ENCODE results near the gene AEBP2. TPM values are rescaled to one million over a fixed set of nuclear protein-coding genes. Genes with fewer than 3 reads are reported as not detected.
"Not testable (repeated sequence)": the region's sequence is repeated elsewhere in the genome, so short reads cannot be mapped to it uniquely, and the experiment has no call there.

The AEBP2 gene
- total and polyA plus RNA-seq, 4 donors, result 8.6 to 78.2 (median 21.6) TPM

GRCh38 chr12:19411234-19412204, 27.8 kb upstream of the AEBP2 start:
- no peak overlapping the region for H3K4me3 ChIP-seq
- no peak overlapping the region for H3K27ac ChIP-seq (ENCODE audit: low read depth in 1 of 2, low read length in 1 of 2)
- no peaks in the 10 kb centered on the region for H3K27me3 ChIP-seq (ENCODE audit: control insufficient read depth in 3 of 3, insufficient read depth in 3 of 3, low read length in 2 of 3)
- DNase-seq, result no peak
- no peak for TF ChIP-seq CTCF (IDR thresholded peaks at IDR 0.05; ENCODE audit: control extremely low read depth, extremely low read depth)
- no peak for ATAC-seq (ENCODE audit: insufficient read depth, low FRiP score)
- no peak overlapping the region for H3K9ac ChIP-seq (ENCODE audit: insufficient read depth in 1 of 2, low read length in 2 of 2)
- 87 to 92% methylated on average over 10 of the region's 10 CpGs for WGBS, 2 donors
- peaks cover 0 to 13% (median 7%) of the 10 kb centered on the region in 5 donors for H3K4me1 ChIP-seq (ENCODE audit: control insufficient read depth in 5 of 5, insufficient read depth in 5 of 5, low read length in 5 of 5)
- H3K36me3 ChIP-seq (ENCODE audit: control insufficient read depth in 4 of 4, insufficient read depth in 4 of 4, low read length in 4 of 4), result no peaks in the 10 kb centered on the region
- no peaks in the 10 kb centered on the region for H3K9me3 ChIP-seq (ENCODE audit: control insufficient read depth in 4 of 4, insufficient read depth in 3 of 4, low read length in 3 of 4)

- Histone ChIP-seq H3K27me3 (ENCODE audit: control insufficient read depth in 3 of 3, insufficient read depth in 3 of 3, low read length in 2 of 3) (no peaks in the 10 kb centered on the region), H3K9ac (ENCODE audit: insufficient read depth in 1 of 2, low read length in 2 of 2) (no peak overlapping the region), H3K27ac (ENCODE audit: low read depth in 1 of 2, low read length in 1 of 2) (peak overlapping the region in 1 of 2 donors; percentile 35), H3K4me1 (ENCODE audit: control insufficient read depth in 5 of 5, insufficient read depth in 5 of 5, low read length in 5 of 5) (peaks cover 0 to 13% (median 7%) of the 10 kb centered on the region in 5 donors), H3K4me3 (no peak overlapping the region), H3K9me3 (ENCODE audit: control insufficient read depth in 4 of 4, insufficient read depth in 3 of 4, low read length in 3 of 4) (no peaks in the 10 kb centered on the region), H3K36me3 (ENCODE audit: control insufficient read depth in 4 of 4, insufficient read depth in 4 of 4, low read length in 4 of 4) (no peaks in the 10 kb centered on the region)
- no peak for DNase-seq
- TF ChIP-seq CTCF (IDR thresholded peaks at IDR 0.05; ENCODE audit: control extremely low read depth, extremely low read depth), result no peak
- WGBS, 2 donors, result 87 to 94% methylated on average over 23 of the region's 23 CpGs
- ATAC-seq (ENCODE audit: insufficient read depth, low FRiP score), result no peak
These were observed 26.4 kb upstream of the AEBP2 start for GRCh38 chr12:19412844-19413243.

- H3K9ac ChIP-seq (ENCODE audit: insufficient read depth in 1 of 2, low read length in 2 of 2); H3K27ac ChIP-seq (ENCODE audit: low read depth in 1 of 2, low read length in 1 of 2); ATAC-seq (ENCODE audit: insufficient read depth, low FRiP score); DNase-seq; H3K27me3 ChIP-seq (ENCODE audit: control insufficient read depth in 3 of 3, insufficient read depth in 3 of 3, low read length in 2 of 3); H3K36me3 ChIP-seq (ENCODE audit: control insufficient read depth in 4 of 4, insufficient read depth in 4 of 4, low read length in 4 of 4); H3K9me3 ChIP-seq (ENCODE audit: control insufficient read depth in 4 of 4, insufficient read depth in 3 of 4, low read length in 3 of 4); H3K4me3 ChIP-seq: not testable (repeated sequence)
- H3K4me1 ChIP-seq (ENCODE audit: control insufficient read depth in 5 of 5, insufficient read depth in 5 of 5, low read length in 5 of 5), result peaks cover 0 to 13% (median 7%) of the 10 kb centered on the region in 5 donors
- 96 to 97% methylated on average over 5 of the region's 5 CpGs for WGBS, 2 donors
These were observed 25.7 kb upstream of the AEBP2 start for GRCh38 chr12:19413582-19413981.

- Histone ChIP-seq H3K27ac (ENCODE audit: low read depth in 1 of 2, low read length in 1 of 2) (no peak overlapping the region), H3K9me3 (ENCODE audit: control insufficient read depth in 4 of 4, insufficient read depth in 3 of 4, low read length in 3 of 4) (no peaks in the 10 kb centered on the region)
These were observed 23.7 kb upstream of the AEBP2 start for GRCh38 chr12:19415563-19415962.

More at GRCh38 chr12:19415563-19415962, 23.7 kb upstream of the AEBP2 start:
- Histone ChIP-seq H3K4me3 (no peak overlapping the region), H3K27me3 (ENCODE audit: control insufficient read depth in 3 of 3, insufficient read depth in 3 of 3, low read length in 2 of 3) (no peaks in the 10 kb centered on the region), H3K9ac (ENCODE audit: insufficient read depth in 1 of 2, low read length in 2 of 2) (no peak overlapping the region), H3K4me1 (ENCODE audit: control insufficient read depth in 5 of 5, insufficient read depth in 5 of 5, low read length in 5 of 5) (peaks cover 0 to 3% (median 0%) of the 10 kb centered on the region in 5 donors), H3K36me3 (ENCODE audit: control insufficient read depth in 4 of 4, insufficient read depth in 4 of 4, low read length in 4 of 4) (no peaks in the 10 kb centered on the region)
- DNase-seq, result no peak
- no peak for ATAC-seq (ENCODE audit: insufficient read depth, low FRiP score)
- TF ChIP-seq CTCF (IDR thresholded peaks at IDR 0.05; ENCODE audit: control extremely low read depth, extremely low read depth), result no peak
